Activated B cell treated with CpG ODN at 0.5 μM for 24 hours (primary cell): ENCODE data around the gene ALDH1A2. TPM values are rescaled to one million over a fixed set of nuclear protein-coding genes. Genes with fewer than 3 reads are reported as not detected.
"Not testable (repeated sequence)": the region's sequence is repeated elsewhere in the genome, so short reads cannot be mapped to it uniquely, and the experiment has no call there.

Source experiments
- ATAC-seq: fragments of 200-7000 bp; cut with Tn5 transposase; one replicate; pipeline ENCODE4 v1.10.0; 2021; ENCODE audit warnings: low read depth, mild to moderate bottlenecking, moderate library complexity
- CTCF ChIA-PET: fragments of 350-600 bp; sonication (Branson Sonifier 250); formaldehyde crosslinking; loops from one replicate; lab custom pipeline; 2021; ENCODE audit warnings: antibody characterized with exemption; lab: Charles Lee
- POLR2A ChIA-PET: fragments of 350-600 bp; sonication (Branson Sonifier 250); formaldehyde crosslinking; loops from one replicate; lab custom pipeline; 2021; ENCODE audit warnings: antibody characterized with exemption; lab: Charles Lee
- DNase-seq: peaks from one replicate; pipeline ENCODE4 v3.0.0; 2022
- H3K27ac Mint-ChIP-seq: one replicate; pipeline ENCODE4 v1.8.0; 2020; ENCODE audit warnings: mixed read lengths
- H3K27me3 Mint-ChIP-seq: one replicate; pipeline ENCODE4 v1.8.0; 2021; ENCODE audit warnings: mixed read lengths
- H3K36me3 Mint-ChIP-seq: one replicate; pipeline ENCODE4 v1.8.0; 2021; ENCODE audit warnings: low read depth, mixed read lengths
- H3K4me1 Mint-ChIP-seq: one replicate; pipeline ENCODE4 v1.8.0; 2021; ENCODE audit warnings: mixed read lengths
- H3K4me3 Mint-ChIP-seq: one replicate; pipeline ENCODE4 v1.8.0; 2020; ENCODE audit warnings: mild to moderate bottlenecking, mixed read lengths
- H3K9me3 Mint-ChIP-seq: one replicate; pipeline ENCODE4 v1.8.0; 2020; ENCODE audit warnings: mixed read lengths
- intact Hi-C: fragments of 100-400 bp; cut with micrococcal nuclease; formaldehyde crosslinking; loops from one replicate; pipeline ENCODE4 v1.15.1; 2024
- total RNA-seq: library from RNA; stranded (reverse); gene quantifications from 2 replicates; pipeline ENCODE4 v1.2.3, GENCODE V29; 2022
- TF ChIP-seq, protein P1 (sequence below): fragments of 200-600 bp; IDR thresholded peaks from one replicate; pipeline ENCODE4 v1.8.0; 2022; ENCODE audit warnings: antibody characterized with exemption, mild to moderate bottlenecking

The ALDH1A2 gene
- total RNA-seq, 1 donor from 2014 or later: not detected

DNA sequence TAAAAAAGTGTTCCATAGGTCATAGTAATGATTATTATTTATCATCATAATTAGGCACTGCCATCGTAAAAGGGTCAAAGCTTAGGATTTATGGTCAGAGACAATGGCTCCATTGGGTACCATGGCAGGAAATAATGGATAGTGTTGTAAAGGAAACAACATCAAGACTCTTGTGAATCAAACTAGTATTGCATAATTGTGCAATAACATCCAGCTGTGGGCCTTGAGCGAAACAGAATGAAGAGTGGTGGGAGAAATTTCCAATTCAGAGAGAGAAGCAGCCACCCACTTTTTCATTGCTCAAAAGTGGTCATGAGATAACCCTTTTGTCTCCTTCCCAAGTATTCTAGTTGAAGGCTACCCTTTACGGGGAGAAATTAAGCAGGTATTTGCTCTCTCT lies 61.7 kb downstream of the ALDH1A2 start:
- Mint-ChIP-seq H3K4me1 (no peaks in the 10 kb centered on the region), H3K36me3 (no peaks in the 10 kb centered on the region), H3K4me3 (no peak overlapping the region), H3K27ac (no peak overlapping the region), H3K9me3 (peaks cover 5% of the 10 kb centered on the region), H3K27me3 (peaks cover 11% of the 10 kb centered on the region)
- intact Hi-C loops: no loop called here
- POLR2A ChIA-PET: no interaction called here
- TF ChIP-seq, protein P1, sequence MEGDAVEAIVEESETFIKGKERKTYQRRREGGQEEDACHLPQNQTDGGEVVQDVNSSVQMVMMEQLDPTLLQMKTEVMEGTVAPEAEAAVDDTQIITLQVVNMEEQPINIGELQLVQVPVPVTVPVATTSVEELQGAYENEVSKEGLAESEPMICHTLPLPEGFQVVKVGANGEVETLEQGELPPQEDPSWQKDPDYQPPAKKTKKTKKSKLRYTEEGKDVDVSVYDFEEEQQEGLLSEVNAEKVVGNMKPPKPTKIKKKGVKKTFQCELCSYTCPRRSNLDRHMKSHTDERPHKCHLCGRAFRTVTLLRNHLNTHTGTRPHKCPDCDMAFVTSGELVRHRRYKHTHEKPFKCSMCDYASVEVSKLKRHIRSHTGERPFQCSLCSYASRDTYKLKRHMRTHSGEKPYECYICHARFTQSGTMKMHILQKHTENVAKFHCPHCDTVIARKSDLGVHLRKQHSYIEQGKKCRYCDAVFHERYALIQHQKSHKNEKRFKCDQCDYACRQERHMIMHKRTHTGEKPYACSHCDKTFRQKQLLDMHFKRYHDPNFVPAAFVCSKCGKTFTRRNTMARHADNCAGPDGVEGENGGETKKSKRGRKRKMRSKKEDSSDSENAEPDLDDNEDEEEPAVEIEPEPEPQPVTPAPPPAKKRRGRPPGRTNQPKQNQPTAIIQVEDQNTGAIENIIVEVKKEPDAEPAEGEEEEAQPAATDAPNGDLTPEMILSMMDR: no peak
- DNase-seq: no peak
- CTCF ChIA-PET: no interaction called here
- no peak for ATAC-seq

DNA sequence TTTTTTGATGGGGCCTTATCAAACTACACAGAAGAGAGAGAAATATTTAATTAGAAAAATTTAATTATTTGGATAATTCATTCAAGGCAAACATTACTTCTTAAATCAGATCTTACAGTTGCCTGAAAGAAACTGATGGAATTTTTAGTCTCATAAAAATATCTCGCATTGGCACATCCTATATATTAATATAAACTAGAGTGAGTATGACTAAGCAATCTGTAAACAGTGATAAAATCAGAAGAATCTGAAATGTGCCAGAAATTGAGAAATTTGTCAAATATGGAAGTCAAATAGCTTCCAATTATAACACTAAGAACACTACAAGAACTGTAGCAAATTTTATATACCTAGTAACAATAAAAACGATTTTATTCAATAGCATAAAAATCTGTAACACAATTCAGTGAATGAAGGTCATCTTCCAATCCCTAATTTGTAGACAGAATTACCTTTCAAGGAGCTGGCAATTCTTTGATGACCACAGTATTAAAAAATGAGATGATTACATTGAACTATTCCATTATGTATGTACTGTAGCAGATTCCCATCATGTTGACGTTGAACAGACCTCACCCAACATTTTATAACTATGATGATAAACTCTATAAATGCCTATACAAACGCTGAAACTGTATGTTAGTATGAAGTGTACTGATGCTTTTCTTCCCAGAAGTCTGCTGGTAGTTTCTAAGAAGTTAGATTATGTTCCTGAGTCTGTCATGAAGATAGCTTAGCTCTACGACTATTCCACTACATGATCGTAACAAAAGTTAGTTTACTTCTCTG lies 63.0 kb downstream of the ALDH1A2 start:
- POLR2A ChIA-PET: no interaction called here
- H3K36me3 Mint-ChIP-seq: no peaks in the 10 kb centered on the region
- TF ChIP-seq, protein P1: no peak
- peaks cover 18% of the 10 kb centered on the region for H3K27me3 Mint-ChIP-seq
- intact Hi-C loops: no loop called here
- no peak overlapping the region for H3K27ac Mint-ChIP-seq
- peaks cover 8% of the 10 kb centered on the region for H3K9me3 Mint-ChIP-seq
- ATAC-seq (no peak), DNase-seq (no peak)
- H3K4me3 Mint-ChIP-seq: no peak overlapping the region
- CTCF ChIA-PET: no interaction called here
- H3K4me1 Mint-ChIP-seq: no peaks in the 10 kb centered on the region

GRCh38 chr15:57999699-58000098 lies 65.8 kb downstream of the ALDH1A2 start:
- CTCF ChIA-PET, H3K9me3 Mint-ChIP-seq, ATAC-seq, H3K27ac Mint-ChIP-seq, intact Hi-C loops, POLR2A ChIA-PET, H3K4me1 Mint-ChIP-seq, H3K36me3 Mint-ChIP-seq, DNase-seq, H3K4me3 Mint-ChIP-seq: not testable (repeated sequence)
- peaks cover 24% of the 10 kb centered on the region for H3K27me3 Mint-ChIP-seq

GRCh38 chr15:57996561-57996960 lies 69.0 kb downstream of the ALDH1A2 start:
- ATAC-seq (no peak), DNase-seq (no peak)
- POLR2A ChIA-PET: no interaction called here
- Mint-ChIP-seq H3K4me3 (no peak overlapping the region), H3K36me3 (no peaks in the 10 kb centered on the region), H3K4me1 (no peaks in the 10 kb centered on the region), H3K27me3 (peaks cover 36% of the 10 kb centered on the region), H3K27ac (no peak overlapping the region), H3K9me3 (peaks cover 8% of the 10 kb centered on the region)
- CTCF ChIA-PET: no interaction called here
- TF ChIP-seq, protein P1: no peak
- intact Hi-C loops: no loop called here

GRCh38 chr15:57994221-57995049 lies 71.1 kb downstream of the ALDH1A2 start:
- DNase-seq: no peak
- TF ChIP-seq, protein P1: no peak
- intact Hi-C loops: no loop called here
- Mint-ChIP-seq H3K9me3 (peaks cover 5% of the 10 kb centered on the region), H3K27me3 (peaks cover 32% of the 10 kb centered on the region), H3K27ac (no peak overlapping the region), H3K4me1 (no peaks in the 10 kb centered on the region), H3K4me3 (no peak overlapping the region), H3K36me3 (no peaks in the 10 kb centered on the region)
- ATAC-seq: no peak
- ChIA-PET POLR2A (no interaction called here), CTCF (no interaction called here)
